SU-DHL-6 (cell line): Measurements from ENCODE around the gene SSNA1.

Experiments
- H2AFZ ChIP-seq: fragments of 200-600 bp; sonication (generic); 2 replicates; pipeline ENCODE4 v1.6.1; 2014; ENCODE audit warnings: low read depth, mild to moderate bottlenecking, moderate library complexity, mixed read lengths, antibody characterized with exemption, low read length; ENCODE audit not compliant: severe bottlenecking
- H3F3A ChIP-seq: fragments of 200-600 bp; shearing (Covaris generic); 2 replicates; pipeline ENCODE4 v1.6.0; 2016; ENCODE audit warnings: antibody characterized with exemption, mild to moderate bottlenecking; ENCODE audit not compliant: insufficient read depth
- H3K27ac ChIP-seq: fragments of 200-600 bp; sonication (generic); 2 replicates; pipeline ENCODE4 v1.5.1; 2016; ENCODE audit warnings: low read depth, mild to moderate bottlenecking, low read length, moderate library complexity, mixed read lengths
- H3K27me3 ChIP-seq: fragments of 200-600 bp; sonication (generic), shearing (Covaris generic); 2 replicates; pipeline ENCODE4 v1.6.0; 2014; ENCODE audit warnings: mild to moderate bottlenecking, low read length
- H3K36me3 ChIP-seq: fragments of 200-600 bp; sonication (generic); 2 replicates; pipeline ENCODE4 v1.6.1; 2014; ENCODE audit warnings: mild to moderate bottlenecking, low read length, mixed read lengths
- H3K4me2 ChIP-seq: fragments of 300-600, 200-600 bp; shearing (Covaris generic), sonication (generic); 2 replicates; pipeline ENCODE4 v1.6.0; 2014; ENCODE audit warnings: low read length, low read depth, mild to moderate bottlenecking; ENCODE audit not compliant: poor library complexity, severe bottlenecking
- H3K4me3 ChIP-seq: fragments of 200-600 bp; sonication (generic); 2 replicates; pipeline ENCODE4 v1.5.1; 2014; ENCODE audit warnings: antibody characterized with exemption, low read length, mild to moderate bottlenecking, mixed read lengths; ENCODE audit not compliant: insufficient read depth, poor library complexity, severe bottlenecking
- H3K79me2 ChIP-seq: fragments of 200-600 bp; sonication (generic); 2 replicates; pipeline ENCODE4 v1.6.1; 2014; ENCODE audit warnings: mild to moderate bottlenecking, low read length, moderate library complexity; ENCODE audit not compliant: insufficient read depth
- H3K9ac ChIP-seq: fragments of 200-600 bp; sonication (generic); 2 replicates; pipeline ENCODE4 v1.7.0; 2014; ENCODE audit warnings: mild to moderate bottlenecking, low read length
- H3K9me2 ChIP-seq: fragments of 200-600 bp; sonication (generic); replicated peaks from 2 replicates; pipeline ENCODE4 v1.6.1; 2014; ENCODE audit warnings: low read length; ENCODE audit not compliant: insufficient read depth
- H3K9me3 ChIP-seq: fragments of 200-600 bp; sonication (generic); 2 replicates; pipeline ENCODE4 v1.6.1; 2014; ENCODE audit warnings: low read length, mixed read lengths; ENCODE audit not compliant: insufficient read depth
- H4K20me1 ChIP-seq: fragments of 200-600 bp; sonication (generic); 2 replicates; pipeline ENCODE4 v1.6.1; 2014; ENCODE audit warnings: low read depth, mild to moderate bottlenecking, antibody characterized with exemption, low read length, moderate library complexity, mixed read lengths
- CTCF ChIP-seq: fragments of 200-600 bp; sonication (generic); IDR thresholded peaks from one replicate; pipeline ENCODE4 v1.5.1; 2017; ENCODE audit warnings: antibody characterized with exemption, mild to moderate bottlenecking, low read length, moderate library complexity; ENCODE audit not compliant: insufficient read depth, poor library complexity, severe bottlenecking
- EZH2phosphoT487 ChIP-seq: fragments of 200-600 bp; sonication (generic), shearing (Covaris generic); conservative IDR thresholded peaks from 2 replicates; pipeline ENCODE4 v1.6.1; 2018; ENCODE audit warnings: mild to moderate bottlenecking, antibody characterized with exemption, low read length, moderate library complexity, mixed read lengths

Gene SSNA1

GRCh38 chr9:137183980-137184595 lies 4.4 kb upstream of the SSNA1 start:
- TF ChIP-seq EZH2phosphoT487, result no peak
- no peak for TF ChIP-seq CTCF
- no peaks in the 10 kb centered on the region for H3K9me2 ChIP-seq
- H3K27ac ChIP-seq, result no peak overlapping the region
- H3K4me3 ChIP-seq, result no peak overlapping the region
- H3K9me3 ChIP-seq, result no peaks in the 10 kb centered on the region
- H3K79me2 ChIP-seq, result peaks cover 14% of the 10 kb centered on the region
- no peaks in the 10 kb centered on the region for H3K27me3 ChIP-seq
- H4K20me1 ChIP-seq, result no peaks in the 10 kb centered on the region
- no peak overlapping the region for H3K9ac ChIP-seq
- H3K4me2 ChIP-seq, result no peak overlapping the region
- H2AFZ ChIP-seq, result no peak overlapping the region
- no peaks in the 10 kb centered on the region for H3F3A ChIP-seq
- no peaks in the 10 kb centered on the region for H3K36me3 ChIP-seq

DNA sequence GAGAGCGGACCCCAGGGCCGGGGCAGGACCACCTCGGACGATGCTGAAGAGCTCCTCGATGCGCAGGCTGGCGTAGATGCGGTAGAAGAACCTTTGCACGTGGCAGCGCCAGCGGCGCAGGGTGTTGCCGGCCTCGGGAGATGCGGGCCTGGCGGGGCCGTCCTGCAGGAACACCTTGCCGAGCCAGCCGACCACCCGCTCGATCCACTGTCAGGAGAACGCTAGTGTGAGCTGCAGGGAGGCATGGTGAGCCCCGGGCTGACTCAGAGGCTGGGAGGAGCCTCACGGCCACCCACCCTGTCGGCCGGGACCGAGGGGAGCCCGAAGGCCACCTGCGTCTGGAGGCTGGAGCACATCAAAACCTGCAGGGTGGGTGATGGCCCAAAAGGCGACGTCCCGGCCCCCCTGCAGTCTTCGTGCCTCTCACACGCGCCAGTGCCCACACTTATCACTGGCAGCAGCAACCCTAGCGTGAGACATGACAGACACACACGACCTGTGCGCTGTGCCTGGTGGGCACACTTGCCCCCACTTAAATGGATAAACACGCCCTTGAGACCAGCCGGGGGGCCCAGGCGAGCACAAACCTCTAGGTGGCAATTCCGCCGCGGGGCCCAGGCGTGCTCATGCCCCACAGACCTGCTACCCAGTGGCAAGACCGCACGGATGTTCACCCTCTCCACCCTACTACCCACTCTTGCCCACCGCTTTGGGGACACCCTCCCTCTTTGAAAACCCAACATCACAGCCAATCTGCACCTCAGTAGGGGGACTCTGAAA lies 3.4 kb upstream of the SSNA1 start:
- H3K9ac ChIP-seq, result no peak overlapping the region
- H3K36me3 ChIP-seq, result no peaks in the 10 kb centered on the region
- H3K4me2 ChIP-seq, result no peak overlapping the region
- peaks cover 20% of the 10 kb centered on the region for H3K79me2 ChIP-seq
- H3K4me3 ChIP-seq, result no peak overlapping the region
- H3K27me3 ChIP-seq, result no peaks in the 10 kb centered on the region
- H2AFZ ChIP-seq, result no peak overlapping the region
- H3K9me3 ChIP-seq, result no peaks in the 10 kb centered on the region
- H3K9me2 ChIP-seq, result no peaks in the 10 kb centered on the region
- H3F3A ChIP-seq, result no peaks in the 10 kb centered on the region
- no peaks in the 10 kb centered on the region for H4K20me1 ChIP-seq
- no peak for TF ChIP-seq EZH2phosphoT487
- no peak for TF ChIP-seq CTCF
- H3K27ac ChIP-seq, result no peak overlapping the region

- TF ChIP-seq CTCF (no peak), EZH2phosphoT487 (no peak)
- Histone ChIP-seq H3K9me3 (no peaks in the 10 kb centered on the region), H3K27me3 (no peaks in the 10 kb centered on the region), H3F3A (no peaks in the 10 kb centered on the region), H3K79me2 (peaks cover 20% of the 10 kb centered on the region), H3K9ac (no peak overlapping the region), H4K20me1 (no peaks in the 10 kb centered on the region), H3K36me3 (no peaks in the 10 kb centered on the region), H3K4me2 (no peak overlapping the region), H3K27ac (no peak overlapping the region), H3K9me2 (no peaks in the 10 kb centered on the region), H2AFZ (no peak overlapping the region), H3K4me3 (no peak overlapping the region)
Observed at GRCh38 chr9:137185921-137186320, 2.6 kb upstream of the SSNA1 start.
